GM12801 (cell line): ENCODE data around the gene FBXL17.

ENCODE experiments used
- CTCF ChIP-seq: IDR thresholded peaks from one replicate; pipeline ENCODE4 v1.5.1; 2011; ENCODE audit warnings: control low read depth; ENCODE audit not compliant: insufficient read length; ENCODE audit errors: extremely low read depth

The FBXL17 gene

GRCh38 chr5:107874795-107875194 is 507.1 kb downstream of the FBXL17 start:
- TF ChIP-seq CTCF, result no peak

DNA sequence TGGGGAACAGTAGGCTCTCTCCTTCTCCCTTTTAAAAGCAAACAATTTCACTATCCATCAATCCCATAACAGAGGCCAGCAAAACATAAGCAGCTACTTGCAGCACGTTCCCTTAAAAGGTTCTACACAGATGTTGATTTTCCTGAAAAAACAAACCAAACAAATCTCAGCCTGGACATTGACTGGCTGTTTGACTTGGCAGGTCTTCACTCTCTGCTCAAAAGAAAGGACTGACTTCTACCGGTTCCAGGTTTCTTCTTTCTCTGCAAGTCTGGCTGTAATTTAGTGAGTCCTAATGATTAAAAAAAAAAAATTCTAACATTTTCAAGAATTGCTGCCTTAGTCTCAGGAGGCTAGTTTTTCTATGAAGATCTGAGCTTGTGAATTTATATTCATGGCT is 508.0 kb downstream of the FBXL17 start:
- no peak for TF ChIP-seq CTCF

GRCh38 chr5:107871023-107871422 is 510.9 kb downstream of the FBXL17 start:
- no peak for TF ChIP-seq CTCF

DNA sequence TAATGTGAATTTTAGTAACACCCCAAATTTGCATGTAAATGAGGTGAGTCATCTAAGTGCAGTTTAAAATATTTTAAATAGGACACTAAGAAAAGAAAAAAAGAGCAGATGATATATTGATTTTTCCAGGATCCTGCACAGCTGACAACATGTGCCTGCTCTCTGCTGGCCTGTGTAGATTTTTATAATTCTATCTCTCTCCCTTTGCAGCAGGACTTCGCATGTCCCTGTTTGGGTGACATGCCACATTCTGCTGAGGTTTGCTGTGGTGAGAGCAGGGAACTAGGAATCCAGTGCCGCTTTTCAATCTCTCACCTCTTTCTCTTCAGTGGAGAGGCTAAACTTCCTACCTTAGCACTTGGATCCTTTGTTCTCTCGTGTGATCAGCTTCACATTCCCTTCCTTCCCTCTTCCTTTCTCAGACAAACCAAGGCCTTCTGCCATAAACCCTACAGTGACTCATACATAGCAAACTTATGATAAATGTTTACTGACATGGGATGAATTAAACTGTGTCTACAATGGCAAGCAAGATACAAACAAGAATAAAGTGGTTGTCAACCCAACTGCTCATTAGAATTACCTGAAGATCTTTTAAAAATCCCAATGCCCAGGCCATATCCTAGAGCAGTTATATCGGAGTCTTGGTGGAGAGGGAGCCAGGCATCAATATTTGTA is 512.3 kb downstream of the FBXL17 start:
- TF ChIP-seq CTCF, result no peak

DNA sequence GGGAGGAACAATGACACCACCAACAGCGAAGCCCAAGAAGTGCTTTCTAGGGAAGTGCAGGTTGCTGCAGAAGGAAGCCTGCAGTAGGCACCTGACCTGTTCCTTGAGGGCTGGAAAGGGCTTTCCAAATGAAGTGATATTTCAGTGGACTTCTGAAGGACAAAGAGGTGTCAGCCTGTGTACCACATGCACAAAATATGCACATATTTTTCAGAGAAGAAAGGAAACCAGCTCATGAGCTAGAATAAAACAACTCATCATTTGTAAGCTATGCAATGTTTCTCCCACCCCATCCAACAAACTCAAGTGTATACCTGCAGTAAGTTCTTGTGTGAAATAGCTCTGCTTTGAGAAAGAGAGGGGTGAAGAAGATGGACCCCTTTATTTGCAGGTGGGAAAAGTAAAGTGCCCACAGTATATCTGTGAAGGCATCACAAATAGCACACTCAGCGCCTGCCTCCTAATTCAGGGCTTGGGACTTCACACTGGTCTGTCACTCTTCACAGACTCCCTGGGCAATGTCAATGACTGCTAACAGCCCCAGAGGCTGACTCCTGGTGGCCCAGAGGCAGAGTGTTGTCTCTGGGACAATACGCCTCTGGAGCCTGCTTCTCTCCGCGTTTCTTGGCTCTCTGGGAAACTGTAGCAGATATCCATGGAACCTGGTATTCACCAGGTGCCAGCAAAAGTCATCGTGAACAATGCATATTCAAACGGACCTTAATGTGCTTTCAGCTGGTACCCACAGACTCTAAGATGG is 513.1 kb downstream of the FBXL17 start:
- TF ChIP-seq CTCF, result no peak

GRCh38 chr5:107867266-107867665 is 514.6 kb downstream of the FBXL17 start:
- no peak for TF ChIP-seq CTCF

DNA sequence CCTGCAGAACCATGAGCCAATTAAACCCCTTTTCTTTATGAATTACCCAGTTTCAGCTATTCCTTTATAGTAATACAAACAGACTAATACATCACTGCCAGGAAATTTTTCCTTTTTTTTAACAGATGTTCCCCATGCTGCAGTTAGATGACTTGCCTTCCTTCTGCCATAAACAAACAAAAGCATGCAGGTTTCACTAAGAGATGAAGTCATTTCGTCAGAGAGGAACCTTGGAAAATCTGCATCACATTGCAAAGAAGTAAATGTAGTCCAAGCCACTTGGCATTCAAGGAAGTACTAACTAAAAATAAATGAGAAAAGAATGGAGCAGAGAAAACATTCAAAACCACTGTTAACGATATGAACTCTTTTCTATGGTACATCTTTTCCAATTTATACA is 517.1 kb downstream of the FBXL17 start:
- no peak for TF ChIP-seq CTCF
